NCI-H2227 (cell line): ENCODE measurements around the gene WDR45B.
A peak's percentile ranks its signal among the peaks of the same experiment; 100 is the strongest.

Source experiments
- DNase-seq: peaks from one replicate; lab custom pipeline; 2025; ENCODE audit not compliant: unreplicated experiment; lab: John Stamatoyannopoulos, UW

The WDR45B gene

GRCh38 chr17:82677353-82677925 lies 29.2 kb upstream of the WDR45B start:
- DNase-seq = no peak

- no peak for DNase-seq
Measured at GRCh38 chr17:82675476-82676245, 27.4 kb upstream of the WDR45B start.

GRCh38 chr17:82674656-82675475 lies 26.6 kb upstream of the WDR45B start:
- DNase-seq = no peak

- DNase-seq = no peak
Measured at GRCh38 chr17:82670661-82671450, 22.6 kb upstream of the WDR45B start.

GRCh38 chr17:82668631-82669099 lies 20.4 kb upstream of the WDR45B start:
- no peak for DNase-seq

GRCh38 chr17:82668024-82668630 lies 19.9 kb upstream of the WDR45B start:
- no peak for DNase-seq

- DNase-seq = no peak
Measured at GRCh38 chr17:82667668-82668000, 19.4 kb upstream of the WDR45B start.

- no peak for DNase-seq
Measured at GRCh38 chr17:82666931-82667667, 18.9 kb upstream of the WDR45B start.

- no peak for DNase-seq
Measured at GRCh38 chr17:82665891-82666290, 17.6 kb upstream of the WDR45B start.

GRCh38 chr17:82665217-82665616 lies 17.0 kb upstream of the WDR45B start:
- DNase-seq = no peak

- DNase-seq = peak; percentile 78
Measured at GRCh38 chr17:82664701-82665182, 16.5 kb upstream of the WDR45B start.

- DNase-seq = no peak
Measured at GRCh38 chr17:82664276-82664575, 16.0 kb upstream of the WDR45B start.

- DNase-seq = no peak
Measured at GRCh38 chr17:82663381-82664275, 15.4 kb upstream of the WDR45B start.

GRCh38 chr17:82662711-82663261 lies 14.5 kb upstream of the WDR45B start:
- DNase-seq = no peak

GRCh38 chr17:82661717-82662683 lies 13.8 kb upstream of the WDR45B start:
- no peak for DNase-seq

- no peak for DNase-seq
Measured at GRCh38 chr17:82659886-82660285, 11.6 kb upstream of the WDR45B start.

GRCh38 chr17:82658796-82659452 lies 10.7 kb upstream of the WDR45B start:
- no peak for DNase-seq
